Keratinocyte (primary cell): ENCODE data around the gene AGPAT3. TPM values are rescaled to one million over a fixed set of nuclear protein-coding genes. Genes with fewer than 3 reads are reported as not detected.

ENCODE experiments used
- DNase-seq: peaks from one replicate; pipeline ENCODE4 v3.0.0-alpha.2; 2011; ENCODE audit warnings: low read depth, missing footprints, low spot score
- FAIRE-seq: peaks from 2 replicates; lab custom pipeline; 2011; peaks lifted over from hg19 to GRCh38; lab: Jason Lieb, UNC
- H2AFZ ChIP-seq: 2 replicates; pipeline ENCODE4 v1.6.0; 2012; ENCODE audit warnings: low read length, control low read depth, inconsistent platforms; ENCODE audit not compliant: control insufficient read depth
- H3K27ac ChIP-seq: 2 replicates; pipeline ENCODE4 v1.5.1; 2011; ENCODE audit warnings: low read length; ENCODE audit not compliant: control insufficient read depth, insufficient read depth
- H3K27me3 ChIP-seq: 3 replicates; pipeline ENCODE4 v1.6.0; 2011; ENCODE audit warnings: low read length; ENCODE audit not compliant: control insufficient read depth, insufficient read depth; ENCODE audit errors: extremely low read depth
- H3K36me3 ChIP-seq, 2 experiments: 2 replicates in 1 of 2; 3 replicates in 1 of 2; pipeline ENCODE4 v1.5.1; 2011; ENCODE audit warnings: low read length in 2 of 2, mild to moderate bottlenecking in 1 of 2; ENCODE audit not compliant: control insufficient read depth in 2 of 2, insufficient read depth in 2 of 2; ENCODE audit errors: extremely low read depth in 1 of 2
- H3K4me1 ChIP-seq: 3 replicates; pipeline ENCODE4 v1.5.1; 2011; ENCODE audit warnings: low read length; ENCODE audit not compliant: control insufficient read depth, insufficient read depth; ENCODE audit errors: extremely low read depth
- H3K4me2 ChIP-seq: 3 replicates; pipeline ENCODE4 v1.6.0; 2011; ENCODE audit warnings: low read depth, low read length; ENCODE audit not compliant: control insufficient read depth, insufficient read depth; ENCODE audit errors: extremely low read depth
- H3K4me3 ChIP-seq, 3 experiments: fragments of 200-600 bp in 1 of 3; sonication (generic) in 1 of 3; 2 replicates in 2 of 3; 3 replicates in 1 of 3; pipeline ENCODE4 v1.5.1; 2011 to 2016; ENCODE audit warnings: low read length in 3 of 3, mild to moderate bottlenecking in 3 of 3, control low read depth in 2 of 3, inconsistent platforms in 1 of 3, low read depth in 1 of 3, mixed read lengths in 1 of 3, mixed run types in 1 of 3, moderate library complexity in 1 of 3; ENCODE audit not compliant: control insufficient read depth in 2 of 3, insufficient read depth in 2 of 3; ENCODE audit errors: extremely low read depth in 1 of 3
- H3K79me2 ChIP-seq: 2 replicates; pipeline ENCODE4 v1.6.0; 2012; ENCODE audit warnings: low read length; ENCODE audit not compliant: control insufficient read depth, insufficient read depth
- H3K9ac ChIP-seq: 3 replicates; pipeline ENCODE4 v1.6.0; 2011; ENCODE audit warnings: low read length; ENCODE audit not compliant: control insufficient read depth, insufficient read depth; ENCODE audit errors: extremely low read depth
- H3K9me1 ChIP-seq: 3 replicates; pipeline ENCODE4 v1.6.0; 2011; ENCODE audit warnings: low read length; ENCODE audit not compliant: control insufficient read depth, insufficient read depth; ENCODE audit errors: extremely low read depth
- H3K9me3 ChIP-seq: 2 replicates; pipeline ENCODE4 v1.5.1; 2012; ENCODE audit warnings: low read depth, low read length; ENCODE audit not compliant: control insufficient read depth
- H4K20me1 ChIP-seq: 3 replicates; pipeline ENCODE4 v1.6.0; 2011; ENCODE audit warnings: low read length; ENCODE audit not compliant: control insufficient read depth, insufficient read depth; ENCODE audit errors: extremely low read depth
- EZH2 ChIP-seq: IDR thresholded peaks from one replicate; pipeline ENCODE4 v1.6.1; 2012; ENCODE audit warnings: inconsistent platforms, mild to moderate bottlenecking, low read length, moderate library complexity
- dilution Hi-C: fragments of 300-500 bp; cut with MboI; formaldehyde crosslinking; loops from one replicate; pipeline ENCODE4 v1.7.0; 2020; ENCODE audit warnings: low sequenced_read_pairs; ENCODE audit not compliant: extremely low pct_ligation_motif_present
- polyA plus RNA-seq, 5 experiments: library from polyadenylated mRNA; depleted of rRNA in 3 of 5; stranded (reverse) in 3 of 5; stranded (forward) in 1 of 5; unstranded in 1 of 5; fragments of >200 nt; gene quantifications; 1 replicate in 1 of 5; 2 replicates in 3 of 5; 3 replicates in 1 of 5; pipeline versions ENCODE4 v1.2.1 to v1.2.3, GENCODE V29; 2011 to 2012; ENCODE audit warnings: missing spikeins in 2 of 5, low read depth in 1 of 5, low replicate concordance in 1 of 5
- TF ChIP-seq, protein P1 (sequence below), 3 experiments: IDR thresholded peaks in 1 of 3; conservative IDR thresholded peaks in 1 of 3; optimal IDR thresholded peaks in 1 of 3; 2 replicates in 2 of 3; 3 replicates in 1 of 3; pipeline versions ENCODE3 to v1.5.1; 2011; ENCODE audit warnings: low read length in 3 of 3, mild to moderate bottlenecking in 3 of 3, moderate library complexity in 2 of 3, control low read depth in 1 of 3, inconsistent platforms in 1 of 3; ENCODE audit not compliant: insufficient read depth in 2 of 3; ENCODE audit errors: extremely low read depth in 1 of 3

Gene AGPAT3
- polyA plus RNA-seq, 1 donor (not counting 4 experiments of a cell fraction or from before 2014, with no cell fraction given), result 21.7 TPM

DNA sequence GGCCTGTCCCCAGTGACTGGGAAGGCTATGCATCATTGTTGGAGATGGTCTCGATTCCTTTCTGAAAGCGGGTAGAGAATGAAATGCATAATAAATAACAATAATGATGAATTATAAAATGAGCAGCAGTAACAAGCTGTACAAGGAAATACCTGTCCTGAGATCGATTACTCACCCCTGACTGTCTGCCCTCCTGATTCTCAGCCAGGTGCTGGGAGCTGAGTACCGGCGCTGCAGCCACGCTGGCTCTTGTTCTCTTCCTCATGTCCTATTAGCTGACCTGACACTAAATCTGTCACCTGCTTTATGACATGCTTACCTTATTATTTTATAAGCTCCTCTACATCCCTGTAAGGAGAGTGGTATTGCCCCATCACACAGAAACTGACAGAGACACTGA lies 3.4 kb downstream of the AGPAT3 start:
- Histone ChIP-seq H3K4me2 (peak overlapping the region; percentile 51), H3K27me3 (no peaks in the 10 kb centered on the region), H3K9me3 (no peaks in the 10 kb centered on the region), H3K79me2 (peaks cover 52% of the 10 kb centered on the region), H3K4me1 (peaks cover 26% of the 10 kb centered on the region), H3K9ac (no peak overlapping the region), H3K36me3 (peaks cover 2 to 3% of the 10 kb centered on the region in 2 experiments), H3K4me3 (no peak overlapping the region), H4K20me1 (peaks cover 8% of the 10 kb centered on the region), H3K27ac (no peak overlapping the region), H2AFZ (no peak overlapping the region), H3K9me1 (peaks cover 4% of the 10 kb centered on the region)
- TF ChIP-seq, protein P1, sequence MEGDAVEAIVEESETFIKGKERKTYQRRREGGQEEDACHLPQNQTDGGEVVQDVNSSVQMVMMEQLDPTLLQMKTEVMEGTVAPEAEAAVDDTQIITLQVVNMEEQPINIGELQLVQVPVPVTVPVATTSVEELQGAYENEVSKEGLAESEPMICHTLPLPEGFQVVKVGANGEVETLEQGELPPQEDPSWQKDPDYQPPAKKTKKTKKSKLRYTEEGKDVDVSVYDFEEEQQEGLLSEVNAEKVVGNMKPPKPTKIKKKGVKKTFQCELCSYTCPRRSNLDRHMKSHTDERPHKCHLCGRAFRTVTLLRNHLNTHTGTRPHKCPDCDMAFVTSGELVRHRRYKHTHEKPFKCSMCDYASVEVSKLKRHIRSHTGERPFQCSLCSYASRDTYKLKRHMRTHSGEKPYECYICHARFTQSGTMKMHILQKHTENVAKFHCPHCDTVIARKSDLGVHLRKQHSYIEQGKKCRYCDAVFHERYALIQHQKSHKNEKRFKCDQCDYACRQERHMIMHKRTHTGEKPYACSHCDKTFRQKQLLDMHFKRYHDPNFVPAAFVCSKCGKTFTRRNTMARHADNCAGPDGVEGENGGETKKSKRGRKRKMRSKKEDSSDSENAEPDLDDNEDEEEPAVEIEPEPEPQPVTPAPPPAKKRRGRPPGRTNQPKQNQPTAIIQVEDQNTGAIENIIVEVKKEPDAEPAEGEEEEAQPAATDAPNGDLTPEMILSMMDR (optimal IDR thresholded peaks at IDR 0.05 in 1 of 3, IDR thresholded peaks at IDR 0.05 in 1 of 3, conservative IDR thresholded peaks at IDR 0.05 in 1 of 3; ENCODE audit: extremely low read depth in 1 of 3, insufficient read depth in 2 of 3, low read length in 3 of 3), result no peak
- no peak for TF ChIP-seq EZH2
- DNase-seq (no peak), FAIRE-seq (peak; percentile 67)
- dilution Hi-C loops, result no loop called here

DNA sequence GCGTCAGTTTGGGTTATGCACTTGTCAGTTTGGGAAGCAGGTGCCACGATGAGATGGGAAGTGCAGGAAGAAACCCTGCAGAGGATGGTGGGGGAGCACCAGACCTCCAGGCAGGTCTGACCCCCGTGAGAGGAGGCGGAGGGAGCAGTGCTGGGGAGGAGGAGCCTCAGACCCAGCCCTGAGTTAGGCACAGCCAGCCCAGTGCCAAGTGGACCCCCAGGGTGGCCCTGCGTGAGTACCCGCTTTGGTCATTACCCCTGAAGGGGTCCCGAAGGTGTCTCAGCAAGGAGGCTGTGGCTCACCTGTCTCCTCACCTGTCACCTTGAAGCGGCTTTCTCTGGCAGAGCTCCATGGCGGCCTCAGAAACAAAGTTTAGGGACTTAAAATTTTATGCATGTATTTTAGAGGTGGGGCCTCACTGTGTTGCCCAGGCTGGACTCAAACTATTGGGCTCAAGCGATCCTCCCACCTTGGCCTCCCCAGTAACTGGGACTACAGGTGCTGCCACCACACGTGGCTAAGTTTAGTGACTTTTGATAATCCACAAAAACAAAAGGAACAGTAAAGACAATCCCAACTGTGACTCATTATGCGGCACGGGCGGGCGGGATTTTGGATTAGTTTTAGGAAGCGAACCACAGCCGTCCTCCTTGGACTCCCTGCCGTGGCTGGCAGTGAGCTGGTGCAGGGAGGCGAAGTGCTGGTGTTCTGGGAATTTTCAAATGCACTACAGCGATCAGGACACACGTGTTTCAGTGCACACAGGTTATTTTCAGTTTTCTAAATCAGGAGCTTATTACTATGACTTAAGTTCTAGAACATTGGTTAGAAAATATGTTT lies 4.7 kb downstream of the AGPAT3 start:
- H3K4me2 ChIP-seq, result no peak overlapping the region
- TF ChIP-seq, protein P1 (optimal IDR thresholded peaks at IDR 0.05 in 1 of 3, IDR thresholded peaks at IDR 0.05 in 1 of 3, conservative IDR thresholded peaks at IDR 0.05 in 1 of 3; ENCODE audit: extremely low read depth in 1 of 3, insufficient read depth in 2 of 3, low read length in 3 of 3), result no peak
- TF ChIP-seq EZH2, result no peak
- FAIRE-seq, result no peak
- dilution Hi-C loops, result no loop called here
- H3K4me1 ChIP-seq, result peaks cover 24% of the 10 kb centered on the region
- peaks cover 8% of the 10 kb centered on the region for H4K20me1 ChIP-seq
- peaks cover 52% of the 10 kb centered on the region for H3K79me2 ChIP-seq
- H3K27ac ChIP-seq, result no peak overlapping the region
- H3K9me1 ChIP-seq, result peaks cover 4% of the 10 kb centered on the region
- H3K9me3 ChIP-seq, result no peaks in the 10 kb centered on the region
- H3K36me3 ChIP-seq, result peaks cover 2 to 3% of the 10 kb centered on the region in 2 experiments
- H2AFZ ChIP-seq, result no peak overlapping the region
- no peaks in the 10 kb centered on the region for H3K27me3 ChIP-seq
- DNase-seq, result no peak
- H3K4me3 ChIP-seq, result no peak overlapping the region
- H3K9ac ChIP-seq, result no peak overlapping the region
